Upper lobe of left lung (tissue), 6 donors: ENCODE measurements around the gene SERPINA5. TPM values are rescaled to one million over a fixed set of nuclear protein-coding genes. Genes with fewer than 3 reads are reported as not detected.

Experiments used
- ATAC-seq, 2 donors: fragments of 200-7000 bp; cut with Tn5 transposase; one replicate each; pipeline ENCODE4 v1.9.1; 2022; ENCODE audit warnings: mild to moderate bottlenecking in 2 of 2, moderate library complexity in 2 of 2; ENCODE audit not compliant: low FRiP score in 2 of 2
- DNase-seq, 2 donors: peaks; one replicate each; pipeline ENCODE4 v3.0.0-alpha.2; 2019 to 2020
- H3K27ac ChIP-seq, 4 donors: fragments of 200-600 bp; sonication (generic); one replicate each; pipeline ENCODE4 v1.5.1; 2016 to 2019
- H3K27me3 ChIP-seq, 4 donors: fragments of 200-600 bp; sonication (generic); one replicate each; pipeline ENCODE4 v1.5.1; 2017 to 2019
- H3K36me3 ChIP-seq, 4 donors: fragments of 200-600 bp; sonication (generic); one replicate each; pipeline ENCODE4 v1.5.1; 2016 to 2019
- H3K4me1 ChIP-seq, 4 donors: fragments of 200-600 bp; sonication (generic); one replicate each; pipeline ENCODE4 v1.5.1; 2018 to 2019
- H3K4me3 ChIP-seq, 4 donors: fragments of 200-600 bp; sonication (generic); one replicate each; pipeline ENCODE4 v1.5.1; 2017 to 2019; ENCODE audit warnings: mild to moderate bottlenecking in 2 of 4, moderate library complexity in 1 of 4
- H3K9me3 ChIP-seq, 4 donors: fragments of 200-600 bp; sonication (generic); one replicate each; pipeline ENCODE4 v1.5.1; 2018 to 2019
- EP300 ChIP-seq, 4 donors: sonication (generic); formaldehyde crosslinking; IDR thresholded peaks; one replicate each; pipeline ENCODE4 v1.5.1; 2017; ENCODE audit warnings: antibody characterized with exemption in 4 of 4, control low read depth in 2 of 4
- POLR2A ChIP-seq, 4 donors: fragments of 450-650 bp; IDR thresholded peaks; one replicate each; pipeline ENCODE4 v1.5.1; 2016 to 2017; ENCODE audit warnings: antibody characterized with exemption in 4 of 4, mild to moderate bottlenecking in 2 of 4
- POLR2AphosphoS5 ChIP-seq, 2 donors: sonication (generic); formaldehyde crosslinking; IDR thresholded peaks; one replicate each; pipeline ENCODE4 v1.5.1; 2017; ENCODE audit warnings: antibody characterized with exemption in 2 of 2
- WGBS, 2 donors: methylation state at CpG; one replicate each; pipeline ENCODE4 v1.1.5; 2017 to 2018; 5-methylcytosine and 5-hydroxymethylcytosine counted together
- total RNA-seq, 6 donors: library from RNA; depleted of rRNA in 4 of 6; stranded (reverse); fragments of >200 nt in 4 of 6; gene quantifications; one replicate each; pipeline versions ENCODE4 v1.1.0 to v1.2.1, GENCODE V29; 2016 to 2021
- TF ChIP-seq, protein P1 (sequence below), 6 experiments: fragments of 450-650 bp in 4 of 6; fragments of 200-600 bp in 2 of 6; sonication (generic) in 2 of 6; IDR thresholded peaks; one replicate each; pipeline ENCODE4 v1.5.1; 2016 to 2019; ENCODE audit warnings: antibody characterized with exemption in 6 of 6
- donor health status: DM: no; HTN: no; CAD: no; lungs with moderate emphysema.
- donor health status: DM: no; HTN: yes; CAD: no; lungs with severe emphysema.

SERPINA5 gene
- total RNA-seq, 6 donors from 2014 or later: 1.2 to 2.5 (median 1.5) TPM; not detected in 3

DNA sequence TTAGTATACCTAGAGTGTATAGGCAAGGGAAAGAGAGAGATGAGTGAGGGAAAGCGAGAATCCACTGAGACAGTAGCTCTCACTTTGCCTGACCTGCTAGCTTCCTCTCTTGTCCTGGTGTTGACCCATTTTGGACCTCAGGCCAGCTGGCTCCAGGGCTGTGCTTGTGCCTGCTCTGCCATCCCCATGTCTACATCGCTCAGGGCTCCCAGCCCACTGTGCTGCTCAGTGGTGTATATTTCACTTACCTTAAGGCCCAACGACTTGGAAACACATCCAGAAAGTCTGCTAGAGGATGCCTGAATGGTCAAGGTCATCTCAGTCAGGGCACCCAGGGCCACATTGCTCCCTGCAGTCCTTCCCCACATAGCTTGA is 20.9 kb upstream of the SERPINA5 start:
- no peaks in the 10 kb centered on the region for H3K27me3 ChIP-seq
- TF ChIP-seq POLR2A (IDR thresholded peaks at IDR 0.05) (no peak), POLR2AphosphoS5 (IDR thresholded peaks at IDR 0.05) (no peak), EP300 (IDR thresholded peaks at IDR 0.05) (no peak)
- TF ChIP-seq, protein P1, sequence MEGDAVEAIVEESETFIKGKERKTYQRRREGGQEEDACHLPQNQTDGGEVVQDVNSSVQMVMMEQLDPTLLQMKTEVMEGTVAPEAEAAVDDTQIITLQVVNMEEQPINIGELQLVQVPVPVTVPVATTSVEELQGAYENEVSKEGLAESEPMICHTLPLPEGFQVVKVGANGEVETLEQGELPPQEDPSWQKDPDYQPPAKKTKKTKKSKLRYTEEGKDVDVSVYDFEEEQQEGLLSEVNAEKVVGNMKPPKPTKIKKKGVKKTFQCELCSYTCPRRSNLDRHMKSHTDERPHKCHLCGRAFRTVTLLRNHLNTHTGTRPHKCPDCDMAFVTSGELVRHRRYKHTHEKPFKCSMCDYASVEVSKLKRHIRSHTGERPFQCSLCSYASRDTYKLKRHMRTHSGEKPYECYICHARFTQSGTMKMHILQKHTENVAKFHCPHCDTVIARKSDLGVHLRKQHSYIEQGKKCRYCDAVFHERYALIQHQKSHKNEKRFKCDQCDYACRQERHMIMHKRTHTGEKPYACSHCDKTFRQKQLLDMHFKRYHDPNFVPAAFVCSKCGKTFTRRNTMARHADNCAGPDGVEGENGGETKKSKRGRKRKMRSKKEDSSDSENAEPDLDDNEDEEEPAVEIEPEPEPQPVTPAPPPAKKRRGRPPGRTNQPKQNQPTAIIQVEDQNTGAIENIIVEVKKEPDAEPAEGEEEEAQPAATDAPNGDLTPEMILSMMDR (IDR thresholded peaks at IDR 0.05): no peak
- H3K36me3 ChIP-seq: no peaks in the 10 kb centered on the region
- no peak overlapping the region for H3K27ac ChIP-seq
- no peak overlapping the region for H3K4me3 ChIP-seq
- H3K9me3 ChIP-seq: no peaks in the 10 kb centered on the region
- H3K4me1 ChIP-seq: no peaks in the 10 kb centered on the region
- 65 to 84% methylated on average over 2 to 3 of the region's 3 CpGs for WGBS, 2 donors
- DNase-seq: no peak
- ATAC-seq: no peak

DNA sequence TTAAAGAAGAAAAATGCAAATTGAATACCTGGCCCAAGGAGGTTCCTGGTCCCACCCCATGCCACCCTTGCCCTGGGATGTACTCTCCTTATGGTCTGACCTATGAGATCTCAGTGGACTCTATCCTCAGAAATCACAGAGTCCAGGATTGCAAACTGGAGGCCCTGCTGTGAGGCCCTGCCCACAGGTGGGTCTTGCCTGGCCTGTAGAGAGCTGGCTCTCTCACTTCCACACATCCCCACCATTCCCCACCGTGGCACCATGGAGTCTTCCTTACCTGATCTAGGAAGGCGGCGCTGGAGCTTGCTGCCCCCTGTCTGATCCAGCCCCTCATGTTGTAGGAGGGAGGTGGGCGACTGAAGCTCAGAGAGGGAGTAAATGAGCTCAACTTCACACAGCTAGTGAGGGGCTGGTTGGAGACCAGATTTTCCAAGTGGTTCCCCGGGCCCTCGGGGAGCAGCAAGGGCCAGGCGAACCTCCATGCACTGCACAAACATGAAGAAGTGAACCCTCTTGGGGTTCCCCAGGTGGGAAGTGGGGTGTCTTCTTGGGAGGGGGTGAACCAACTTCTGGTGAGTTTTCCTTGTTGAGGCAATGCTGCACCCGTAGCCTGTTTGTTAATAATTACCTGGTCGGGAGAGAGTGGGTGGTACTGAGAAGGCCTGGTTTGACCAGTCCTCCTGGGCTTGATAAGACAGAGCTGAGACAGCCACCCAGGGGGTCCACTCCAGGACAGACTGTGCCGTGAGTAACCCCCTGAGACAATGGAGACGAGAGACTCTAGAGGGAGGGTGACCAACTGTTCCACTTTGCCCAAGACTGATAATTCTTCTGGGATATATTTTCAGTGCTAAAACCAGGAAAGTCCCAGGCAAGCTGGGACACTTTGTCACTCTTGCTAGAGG is 20.2 kb upstream of the SERPINA5 start, which contains the start of gene SERPINA4:
Gene SERPINA4 (plus strand): TSS at position 692 of the 905 bp plus-strand sequence. CDS start 2,041 bp downstream, outside the sequence.
- Histone ChIP-seq H3K27ac (no peak within 1 kb of the TSS), H3K36me3 (no peaks in the 10 kb centered on the region), H3K4me3 (no peak within 1 kb of the TSS), H3K27me3 (no peaks in the 10 kb centered on the region), H3K9me3 (no peaks in the 10 kb centered on the region), H3K4me1 (no peaks in the 10 kb centered on the region)
- DNase-seq: peak in 1 of 2 donors; percentile 10
- TF ChIP-seq POLR2A (IDR thresholded peaks at IDR 0.05) (no peak), POLR2AphosphoS5 (IDR thresholded peaks at IDR 0.05) (no peak), EP300 (IDR thresholded peaks at IDR 0.05) (no peak)
- TF ChIP-seq, protein P1 (IDR thresholded peaks at IDR 0.05): no peak
- 77 to 78% methylated on average over 8 to 10 of the region's 11 CpGs for WGBS, 2 donors
- peak in 1 of 2 donors; percentile 4 for ATAC-seq

DNA sequence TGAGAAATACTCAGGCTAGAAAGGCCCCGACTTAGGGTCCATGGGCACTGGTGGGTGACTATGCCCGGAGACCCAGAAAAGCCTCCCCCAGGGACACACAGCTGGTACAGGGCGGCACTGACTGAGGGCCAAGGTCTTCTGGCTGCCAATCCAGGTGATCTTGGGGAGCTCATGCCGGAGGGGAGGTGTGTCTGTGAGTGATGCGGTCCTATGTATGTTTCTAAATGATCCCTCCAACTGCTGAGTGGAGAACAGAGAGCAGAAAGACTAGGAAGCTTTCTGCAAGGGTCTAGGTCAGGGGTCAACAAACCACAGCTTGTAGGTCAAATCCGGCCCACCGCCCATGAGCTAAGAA is 19.6 kb upstream of the SERPINA5 start:
- no peaks in the 10 kb centered on the region for H3K27me3 ChIP-seq
- WGBS, 2 donors: 87 to 91% methylated on average over 4 of the region's 7 CpGs
- H3K27ac ChIP-seq: no peak overlapping the region
- no peaks in the 10 kb centered on the region for H3K4me1 ChIP-seq
- TF ChIP-seq EP300 (IDR thresholded peaks at IDR 0.05): no peak
- DNase-seq: peak in 1 of 2 donors; percentile 2
- no peaks in the 10 kb centered on the region for H3K9me3 ChIP-seq
- H3K36me3 ChIP-seq: no peaks in the 10 kb centered on the region
- ATAC-seq: no peak
- no peak overlapping the region for H3K4me3 ChIP-seq

DNA sequence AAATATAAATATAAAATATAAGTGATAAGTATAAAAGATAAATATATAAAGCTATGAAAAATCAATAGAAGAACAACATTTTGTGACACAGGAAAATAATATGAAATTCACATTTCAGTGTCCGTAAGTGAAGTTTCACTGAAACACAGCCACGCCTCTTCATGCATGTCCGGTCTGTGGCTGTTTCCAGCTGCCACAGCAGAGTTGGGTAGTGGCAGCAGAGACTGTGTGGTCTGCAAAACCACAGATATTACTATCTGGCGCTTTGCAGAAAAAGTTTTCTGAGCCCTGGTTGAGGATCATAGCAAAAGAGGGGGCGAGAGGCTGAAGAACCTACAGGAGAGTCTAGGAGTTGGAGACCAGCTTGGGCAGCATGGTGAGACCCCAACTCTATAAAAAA is 19.2 kb upstream of the SERPINA5 start:
- DNase-seq: peak in 1 of 2 donors; percentile 7
- 71 to 79% methylated on average over 5 of the region's 5 CpGs for WGBS, 2 donors
- no peaks in the 10 kb centered on the region for H3K4me1 ChIP-seq
- TF ChIP-seq POLR2AphosphoS5 (IDR thresholded peaks at IDR 0.05): no peak
- no peak for TF ChIP-seq POLR2A (IDR thresholded peaks at IDR 0.05)
- no peak overlapping the region for H3K4me3 ChIP-seq
- no peaks in the 10 kb centered on the region for H3K27me3 ChIP-seq
- no peak for ATAC-seq
- H3K36me3 ChIP-seq: no peaks in the 10 kb centered on the region
- H3K9me3 ChIP-seq: no peaks in the 10 kb centered on the region
- no peak overlapping the region for H3K27ac ChIP-seq

DNA sequence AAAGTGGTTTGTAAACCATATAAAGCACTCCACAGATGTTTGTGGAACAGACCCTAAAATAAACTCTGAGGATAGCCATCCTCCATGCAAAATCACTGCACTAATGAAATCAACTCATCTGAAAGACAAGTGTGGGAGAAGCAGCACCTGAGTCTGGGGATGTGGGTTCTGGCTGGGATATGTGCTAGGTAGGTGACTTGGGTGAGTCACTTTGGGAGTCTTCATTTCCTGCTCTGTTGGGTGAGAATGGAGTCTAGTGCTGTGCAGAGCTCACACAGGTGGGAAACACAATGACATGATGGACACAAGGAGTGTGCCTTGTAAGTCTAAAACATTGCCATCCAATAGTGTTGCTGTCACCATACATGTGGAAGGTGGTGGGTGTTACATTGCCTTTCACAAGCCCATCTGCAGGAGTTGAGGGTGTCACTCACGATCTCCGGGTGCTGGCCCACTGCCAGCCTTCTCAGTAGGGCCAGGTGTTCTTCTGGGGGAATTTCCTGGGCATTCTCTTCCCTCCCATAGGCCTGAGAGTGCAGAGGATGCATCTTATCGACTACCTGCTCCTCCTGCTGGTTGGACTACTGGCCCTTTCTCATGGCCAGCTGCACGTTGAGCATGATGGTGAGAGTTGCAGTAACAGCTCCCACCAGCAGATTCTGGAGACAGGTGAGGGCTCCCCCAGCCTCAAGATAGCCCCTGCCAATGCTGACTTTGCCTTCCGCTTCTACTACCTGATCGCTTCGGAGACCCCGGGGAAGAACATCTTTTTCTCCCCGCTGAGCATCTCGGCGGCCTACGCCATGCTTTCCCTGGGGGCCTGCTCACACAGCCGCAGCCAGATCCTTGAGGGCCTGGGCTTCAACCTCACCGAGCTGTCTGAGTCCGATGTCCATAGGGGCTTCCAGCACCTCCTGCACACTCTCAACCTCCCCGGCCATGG is 18.0 kb upstream of the SERPINA5 start:
- Histone ChIP-seq H3K27ac (no peak overlapping the region), H3K27me3 (no peaks in the 10 kb centered on the region), H3K36me3 (no peaks in the 10 kb centered on the region), H3K4me1 (no peaks in the 10 kb centered on the region), H3K9me3 (no peaks in the 10 kb centered on the region), H3K4me3 (no peak overlapping the region)
- ATAC-seq: no peak
- DNase-seq: peak; percentile 15 to 44
- no peak for TF ChIP-seq POLR2A (IDR thresholded peaks at IDR 0.05)
- 91 to 93% methylated on average over 8 to 16 of the region's 16 CpGs for WGBS, 2 donors

DNA sequence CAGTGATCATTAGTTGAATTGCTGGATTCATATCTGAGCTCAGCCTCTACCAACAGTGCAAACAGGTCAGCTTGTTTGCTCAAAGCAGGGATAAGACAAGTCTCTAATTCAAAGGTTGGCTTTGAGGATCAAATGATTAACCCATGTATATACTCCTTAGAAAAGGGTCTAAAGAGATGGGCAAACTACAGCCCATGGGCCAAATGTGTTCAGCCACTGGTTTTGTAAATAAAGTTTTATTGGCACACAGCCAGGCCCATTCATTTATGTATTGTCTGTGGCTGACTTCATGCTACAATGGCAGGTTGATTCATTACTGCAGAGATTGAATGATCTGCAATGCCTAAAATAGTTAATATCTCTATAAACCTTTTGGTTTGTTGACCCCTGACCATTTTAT is 16.8 kb upstream of the SERPINA5 start:
- DNase-seq (no peak), ATAC-seq (no peak)
- no peaks in the 10 kb centered on the region for H3K4me1 ChIP-seq
- H3K36me3 ChIP-seq: no peaks in the 10 kb centered on the region
- H3K27ac ChIP-seq: no peak overlapping the region
- TF ChIP-seq EP300 (IDR thresholded peaks at IDR 0.05): no peak
- no peak overlapping the region for H3K4me3 ChIP-seq
- H3K9me3 ChIP-seq: no peaks in the 10 kb centered on the region
- H3K27me3 ChIP-seq: no peaks in the 10 kb centered on the region
